PC-9 (cell line): ENCODE measurements around the gene ACBD6. TPM values are rescaled to one million over a fixed set of nuclear protein-coding genes. Genes with fewer than 3 reads are reported as not detected.

ENCODE experiments used
- BruUV-seq: library from RNA; stranded (reverse); fragments of 400-500 nt; replicated peaks from 2 replicates; lab custom pipeline; 2021; lab: Mats Ljungman, UMichigan
- CTCF ChIA-PET: fragments of 300-600 bp; sonication (Branson Sonifier 250); formaldehyde crosslinking; loops from one replicate; lab custom pipeline; 2022; ENCODE audit warnings: antibody characterized with exemption; lab: Charles Lee
- POLR2A ChIA-PET: fragments of 300-600 bp; sonication (Branson Sonifier 250); formaldehyde crosslinking; loops from one replicate; lab custom pipeline; 2022; ENCODE audit warnings: antibody characterized with exemption; ENCODE audit not compliant: unreplicated experiment; lab: Charles Lee
- DNase-seq, 2 experiments: peaks; one replicate each; pipeline versions ENCODE4 v3.0.0 to v3.0.0-alpha.2; 2015 to 2022; ENCODE audit warnings: mixed read lengths in 1 of 2
- H2AFZ ChIP-seq: fragments of 200-600 bp; sonication (generic); 2 replicates; pipeline ENCODE4 v1.8.1; 2017; ENCODE audit warnings: antibody characterized with exemption
- H3F3A ChIP-seq: fragments of 200-600 bp; sonication (generic); 2 replicates; pipeline ENCODE4 v1.8.1; 2017; ENCODE audit warnings: antibody characterized with exemption, mild to moderate bottlenecking, low read depth; ENCODE audit not compliant: insufficient read depth
- H3K27ac ChIP-seq: fragments of 200-600 bp; sonication (generic); 2 replicates; pipeline ENCODE4 v1.6.1; 2016; ENCODE audit warnings: mixed run types
- H3K27me3 ChIP-seq: fragments of 200-600 bp; sonication (generic); 2 replicates; pipeline ENCODE4 v1.6.1; 2016; ENCODE audit warnings: low read depth, mixed run types; ENCODE audit not compliant: insufficient read depth
- H3K36me3 ChIP-seq: fragments of 200-600 bp; sonication (generic); 2 replicates; pipeline ENCODE4 v1.6.1; 2016; ENCODE audit warnings: low read depth, mixed run types
- H3K4me1 ChIP-seq: fragments of 200-600 bp; sonication (generic); replicated peaks from 2 replicates; pipeline ENCODE4 v1.6.1; 2016; ENCODE audit warnings: mixed run types; ENCODE audit not compliant: insufficient read depth
- H3K4me2 ChIP-seq: fragments of 200-600 bp; sonication (generic); 2 replicates; pipeline ENCODE4 v1.6.1; 2017; ENCODE audit warnings: mixed run types
- H3K4me3 ChIP-seq: fragments of 200-600 bp; sonication (generic); 2 replicates; pipeline ENCODE4 v1.6.1; 2016; ENCODE audit warnings: mixed run types
- H3K79me2 ChIP-seq: fragments of 200-600 bp; sonication (generic); 2 replicates; pipeline ENCODE4 v1.6.1; 2017; ENCODE audit warnings: low read depth, mixed run types
- H3K9me2 ChIP-seq: fragments of 200-600 bp; sonication (generic); 2 replicates; pipeline ENCODE4 v1.8.1; 2017; ENCODE audit warnings: mild to moderate bottlenecking; ENCODE audit not compliant: insufficient read depth
- H3K9me3 ChIP-seq: fragments of 200-600 bp; sonication (generic); 2 replicates; pipeline ENCODE4 v1.8.1; 2016; ENCODE audit warnings: low read depth; ENCODE audit not compliant: insufficient read depth
- H4K20me1 ChIP-seq: fragments of 200-600 bp; sonication (generic); 2 replicates; pipeline ENCODE4 v1.8.1; 2017; ENCODE audit not compliant: insufficient read depth
- EZH2 ChIP-seq: fragments of 200-600 bp; sonication (generic); IDR thresholded peaks from 2 replicates; pipeline ENCODE4 v1.8.0; 2017; ENCODE audit warnings: antibody characterized with exemption, low read depth
- intact Hi-C: fragments of 100-400 bp; cut with micrococcal nuclease; formaldehyde crosslinking; loops from one replicate; pipeline ENCODE4 v1.10.0; 2022; ENCODE audit not compliant: unreplicated experiment
- total RNA-seq: library from RNA; stranded (reverse); gene quantifications from 2 replicates; pipeline ENCODE4 v1.2.3, GENCODE V29; 2021
- TF ChIP-seq, protein P1 (sequence below): fragments of 200-600 bp; sonication (generic); conservative IDR thresholded peaks from 2 replicates; pipeline ENCODE4 v1.6.1; 2017; ENCODE audit warnings: mixed run types, antibody characterized with exemption, mild to moderate bottlenecking, moderate library complexity

Gene ACBD6
- total RNA-seq, 1 experiment from 2014 or later = 61.0 TPM

- Histone ChIP-seq H3K27ac (no peak overlapping the region), H3F3A (no peaks in the 10 kb centered on the region), H3K36me3 (no peaks in the 10 kb centered on the region), H2AFZ (no peak overlapping the region), H4K20me1 (no peaks in the 10 kb centered on the region), H3K9me2 (no peaks in the 10 kb centered on the region), H3K79me2 (no peaks in the 10 kb centered on the region), H3K4me2 (no peak overlapping the region), H3K4me1 (no peaks in the 10 kb centered on the region), H3K9me3 (no peaks in the 10 kb centered on the region), H3K4me3 (no peak overlapping the region), H3K27me3 (no peaks in the 10 kb centered on the region)
- TF ChIP-seq EZH2 = no peak
- TF ChIP-seq, protein P1, sequence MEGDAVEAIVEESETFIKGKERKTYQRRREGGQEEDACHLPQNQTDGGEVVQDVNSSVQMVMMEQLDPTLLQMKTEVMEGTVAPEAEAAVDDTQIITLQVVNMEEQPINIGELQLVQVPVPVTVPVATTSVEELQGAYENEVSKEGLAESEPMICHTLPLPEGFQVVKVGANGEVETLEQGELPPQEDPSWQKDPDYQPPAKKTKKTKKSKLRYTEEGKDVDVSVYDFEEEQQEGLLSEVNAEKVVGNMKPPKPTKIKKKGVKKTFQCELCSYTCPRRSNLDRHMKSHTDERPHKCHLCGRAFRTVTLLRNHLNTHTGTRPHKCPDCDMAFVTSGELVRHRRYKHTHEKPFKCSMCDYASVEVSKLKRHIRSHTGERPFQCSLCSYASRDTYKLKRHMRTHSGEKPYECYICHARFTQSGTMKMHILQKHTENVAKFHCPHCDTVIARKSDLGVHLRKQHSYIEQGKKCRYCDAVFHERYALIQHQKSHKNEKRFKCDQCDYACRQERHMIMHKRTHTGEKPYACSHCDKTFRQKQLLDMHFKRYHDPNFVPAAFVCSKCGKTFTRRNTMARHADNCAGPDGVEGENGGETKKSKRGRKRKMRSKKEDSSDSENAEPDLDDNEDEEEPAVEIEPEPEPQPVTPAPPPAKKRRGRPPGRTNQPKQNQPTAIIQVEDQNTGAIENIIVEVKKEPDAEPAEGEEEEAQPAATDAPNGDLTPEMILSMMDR = no peak
- BruUV-seq = no TSS peak
- DNase-seq = no peak
- intact Hi-C loops = no loop called here
- ChIA-PET POLR2A (no interaction called here), CTCF (no interaction called here)
Measured at GRCh38 chr1:180275726-180276125, 226.7 kb downstream of the ACBD6 start.

DNA sequence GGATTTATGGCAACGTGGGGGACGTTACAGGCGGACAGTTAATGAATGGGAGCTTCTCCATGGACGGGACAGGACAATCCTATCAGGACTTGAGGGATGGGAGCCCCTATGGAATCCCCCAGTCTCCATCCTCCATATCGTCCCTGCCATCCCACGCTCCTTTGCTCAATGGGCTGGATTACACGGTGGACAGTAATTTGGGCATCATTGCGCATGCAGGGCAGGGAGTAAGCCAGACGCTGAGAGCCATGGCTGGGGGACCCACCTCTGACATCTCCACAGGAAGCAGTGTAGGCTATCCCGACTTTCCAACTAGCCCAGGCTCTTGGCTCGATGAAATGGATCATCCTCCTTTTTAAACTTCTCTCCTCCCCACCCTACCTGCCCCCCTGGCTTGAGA, 228.2 kb downstream of the ACBD6 start:
- Histone ChIP-seq H3K9me3 (no peaks in the 10 kb centered on the region), H2AFZ (no peak overlapping the region), H3K36me3 (no peaks in the 10 kb centered on the region), H3K27ac (no peak overlapping the region), H3F3A (no peaks in the 10 kb centered on the region), H3K4me2 (no peak overlapping the region), H3K27me3 (no peaks in the 10 kb centered on the region), H4K20me1 (no peaks in the 10 kb centered on the region), H3K4me1 (no peaks in the 10 kb centered on the region), H3K9me2 (no peaks in the 10 kb centered on the region), H3K4me3 (no peak overlapping the region), H3K79me2 (no peaks in the 10 kb centered on the region)
- ChIA-PET POLR2A (no interaction called here), CTCF (no interaction called here)
- TF ChIP-seq, protein P1 = no peak
- TF ChIP-seq EZH2 = no peak
- BruUV-seq = no TSS peak
- intact Hi-C loops = no loop called here
- DNase-seq = no peak

GRCh38 chr1:180273066-180273465, 229.3 kb downstream of the ACBD6 start:
- TF ChIP-seq, protein P1 = no peak
- no peak for TF ChIP-seq EZH2
- no peaks in the 10 kb centered on the region for H3F3A ChIP-seq
- no peak overlapping the region for H3K4me2 ChIP-seq
- no peaks in the 10 kb centered on the region for H3K27me3 ChIP-seq
- POLR2A ChIA-PET = no interaction called here
- no peaks in the 10 kb centered on the region for H3K79me2 ChIP-seq
- no peak overlapping the region for H3K27ac ChIP-seq
- H2AFZ ChIP-seq = no peak overlapping the region
- intact Hi-C loops = no loop called here
- no TSS peak for BruUV-seq
- no peaks in the 10 kb centered on the region for H4K20me1 ChIP-seq
- H3K4me3 ChIP-seq = no peak overlapping the region
- no peak for DNase-seq
- H3K4me1 ChIP-seq = no peaks in the 10 kb centered on the region
- no peaks in the 10 kb centered on the region for H3K9me2 ChIP-seq
- H3K36me3 ChIP-seq = no peaks in the 10 kb centered on the region
- no peaks in the 10 kb centered on the region for H3K9me3 ChIP-seq
- CTCF ChIA-PET = no interaction called here
